Activated CD8-positive, alpha-beta memory T cell treated with anti-CD3 and anti-CD28 coated beads for 4 hours (primary cell): Measurements from ENCODE around the gene NEK6.
A peak's percentile ranks its signal among the peaks of the same experiment; 100 is the strongest.

Source experiments
- DNase-seq, 2 donors: peaks; one replicate each; pipeline ENCODE4 v3.0.0-alpha.2; 2020; ENCODE audit warnings: low read depth in 2 of 2

The NEK6 gene

DNA sequence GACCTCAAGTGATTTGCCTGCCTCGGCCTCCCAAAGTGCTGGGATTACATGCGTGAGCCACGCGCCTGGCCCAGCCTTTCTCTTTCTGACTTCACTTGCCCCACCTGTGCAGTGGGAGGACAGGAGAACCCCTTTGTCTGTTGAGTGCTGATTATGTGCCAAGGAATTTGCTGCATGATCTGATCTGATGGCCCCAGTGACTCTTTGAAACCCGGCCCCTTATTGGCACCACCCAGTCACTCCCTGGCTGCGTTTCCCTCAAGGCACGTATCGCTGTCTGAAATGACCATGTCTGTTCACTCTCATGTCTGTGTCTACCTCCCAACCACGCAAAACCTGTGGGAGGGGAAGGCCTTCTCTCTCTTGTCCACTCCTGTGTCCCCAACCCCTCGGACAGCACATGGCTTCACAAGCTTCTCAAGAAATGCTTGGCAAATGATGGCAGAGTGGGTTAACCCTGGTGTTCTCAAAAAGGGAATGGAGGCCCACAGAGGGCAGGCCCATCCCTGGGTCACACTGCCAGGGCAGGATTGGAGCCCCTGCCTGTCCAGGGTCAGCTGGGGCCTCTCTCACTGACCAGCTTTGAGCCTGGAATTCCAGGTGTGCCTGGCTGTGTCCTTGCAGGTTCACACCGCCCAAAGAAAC lies 21.9 kb downstream of the NEK6 start:
- no peak for DNase-seq

DNA sequence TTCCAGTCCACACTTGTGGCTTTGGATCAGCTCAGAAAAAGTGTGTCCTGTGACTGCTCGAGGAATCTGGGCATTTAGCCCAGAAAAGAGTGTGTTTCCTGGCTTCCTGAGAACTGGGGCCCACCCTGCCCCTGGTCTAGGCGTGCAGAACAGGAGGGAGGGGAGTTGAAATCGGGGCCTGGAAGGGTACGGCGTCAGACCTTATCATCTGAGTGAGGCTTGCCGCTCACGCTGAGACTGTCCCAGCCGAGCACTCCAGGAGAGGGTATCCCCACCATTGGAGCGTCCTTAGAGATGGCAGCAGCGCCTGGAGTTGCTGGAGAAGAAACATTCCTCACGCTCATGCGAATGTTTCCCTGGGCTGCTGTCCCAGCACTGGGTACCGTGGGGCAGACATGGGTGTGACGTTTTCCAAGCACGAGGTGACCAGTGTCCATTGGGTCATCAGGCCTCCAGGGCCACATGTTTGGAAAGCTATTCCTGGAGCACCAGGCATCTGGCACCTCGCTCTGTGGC lies 22.5 kb downstream of the NEK6 start:
- no peak for DNase-seq

DNA sequence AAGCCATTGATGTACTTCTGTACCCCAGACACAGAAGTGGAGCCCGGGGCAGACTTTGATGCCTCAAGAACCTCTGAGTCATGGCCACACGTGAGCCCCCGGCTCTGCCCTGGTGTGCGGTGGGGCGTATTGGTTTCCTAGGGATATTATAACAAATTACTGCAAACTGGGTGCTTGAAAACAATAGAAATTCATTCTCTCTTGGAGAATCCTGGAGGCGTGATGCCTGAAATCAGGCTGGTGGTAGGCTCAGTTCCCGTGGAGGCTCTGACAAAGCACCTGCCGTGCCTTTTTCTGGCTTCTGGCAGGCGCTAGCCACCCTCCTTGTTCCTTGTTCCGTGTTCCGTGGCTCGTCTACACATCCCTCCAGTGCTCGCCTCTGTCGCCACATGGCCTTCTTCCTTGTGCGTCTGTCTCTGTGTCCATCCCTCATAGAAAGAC lies 24.2 kb downstream of the NEK6 start:
- DNase-seq, result no peak

DNA sequence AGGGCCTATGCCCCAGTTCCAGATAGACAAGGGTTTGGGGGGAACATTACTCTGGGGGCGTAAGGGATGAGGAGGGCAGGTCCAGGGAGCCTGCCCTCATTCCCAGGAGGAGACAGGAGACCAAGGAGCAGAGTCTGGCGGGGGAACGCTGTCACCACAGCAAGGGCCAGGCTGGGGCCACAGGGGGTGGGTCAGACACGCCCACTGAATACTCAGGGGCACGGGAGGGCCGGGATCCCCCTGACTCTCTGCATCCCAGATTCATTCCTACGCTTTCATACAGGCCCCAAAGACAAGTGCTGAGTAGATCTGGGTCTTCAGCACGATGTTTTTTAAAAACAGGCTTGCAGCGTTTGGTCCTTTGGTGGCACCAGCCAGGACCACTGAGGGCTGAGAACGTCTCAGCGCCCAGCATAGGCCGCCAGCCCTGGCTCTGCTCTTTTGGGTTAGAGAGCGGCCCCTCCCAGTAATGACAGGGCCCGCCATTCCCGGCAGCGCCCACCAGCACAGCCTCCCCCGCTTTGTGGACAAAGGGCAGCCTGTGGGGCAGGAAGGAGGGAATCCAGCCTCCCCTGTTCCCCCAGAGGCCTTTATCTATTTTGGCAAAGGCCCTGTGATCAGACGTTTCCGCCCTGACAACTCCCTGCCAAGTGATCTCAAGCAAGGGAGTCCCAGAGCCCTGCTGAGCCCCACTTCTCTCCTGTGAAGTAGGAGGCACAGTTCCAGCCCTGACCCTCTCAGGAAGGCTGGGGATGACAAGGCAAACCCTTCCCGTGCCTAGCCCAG lies 24.9 kb downstream of the NEK6 start:
- no peak for DNase-seq

DNA sequence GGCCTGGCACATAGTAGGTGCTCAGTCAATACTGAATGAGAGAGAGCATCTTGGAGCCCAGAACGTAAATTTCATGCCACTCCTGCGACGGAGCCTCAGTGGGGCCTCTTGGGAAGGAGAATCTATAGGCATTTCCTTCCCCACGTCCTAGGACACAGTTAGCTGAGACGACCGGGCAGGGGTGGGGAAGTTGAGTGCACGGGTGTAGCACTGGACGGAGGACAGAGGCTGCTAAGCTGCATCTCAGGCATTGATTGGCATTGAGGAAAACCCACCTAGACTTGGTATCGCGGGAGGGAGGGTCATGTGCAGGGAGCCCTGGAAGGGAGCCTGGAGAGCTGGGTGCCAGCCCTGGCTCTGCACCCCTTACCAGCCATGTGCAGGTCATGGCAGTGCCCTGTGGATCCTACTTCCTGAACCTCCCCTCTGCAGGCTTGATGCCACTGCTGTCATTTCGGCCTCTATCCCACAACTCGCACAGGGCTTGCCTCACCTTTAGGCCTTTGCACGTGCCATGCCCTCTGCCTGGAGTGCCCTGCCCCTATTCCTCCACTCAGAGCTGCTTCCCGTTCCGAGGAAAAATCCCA lies 25.6 kb downstream of the NEK6 start:
- DNase-seq, result no peak

DNA sequence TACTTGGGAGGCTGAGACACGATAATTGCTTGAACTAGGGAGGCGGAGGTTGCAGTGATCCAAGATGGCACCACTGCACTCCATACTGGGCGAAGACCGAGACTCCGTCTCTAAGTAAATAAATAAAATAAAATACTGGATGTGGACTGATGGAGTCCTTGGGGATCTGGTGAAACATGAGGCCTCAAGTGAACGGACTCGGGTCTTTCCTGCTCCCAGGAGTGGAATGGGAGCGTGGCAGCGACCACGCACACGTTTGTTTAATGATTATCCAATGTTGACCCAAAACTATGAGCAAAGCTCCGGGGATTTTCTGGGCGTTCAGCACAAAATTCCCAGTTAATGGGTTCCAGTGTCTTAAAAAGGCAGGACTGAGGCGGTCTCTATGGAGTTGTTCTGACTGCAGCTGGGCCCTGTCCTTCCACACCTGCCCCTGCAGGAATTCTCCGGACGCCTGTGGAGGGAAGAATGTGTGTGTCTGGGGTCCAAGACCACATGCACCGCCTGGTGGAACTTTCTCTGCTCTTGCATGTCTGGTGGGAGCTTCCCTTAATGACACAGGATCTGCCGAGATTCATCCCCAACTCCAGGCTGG lies 26.6 kb downstream of the NEK6 start:
- no peak for DNase-seq

DNA sequence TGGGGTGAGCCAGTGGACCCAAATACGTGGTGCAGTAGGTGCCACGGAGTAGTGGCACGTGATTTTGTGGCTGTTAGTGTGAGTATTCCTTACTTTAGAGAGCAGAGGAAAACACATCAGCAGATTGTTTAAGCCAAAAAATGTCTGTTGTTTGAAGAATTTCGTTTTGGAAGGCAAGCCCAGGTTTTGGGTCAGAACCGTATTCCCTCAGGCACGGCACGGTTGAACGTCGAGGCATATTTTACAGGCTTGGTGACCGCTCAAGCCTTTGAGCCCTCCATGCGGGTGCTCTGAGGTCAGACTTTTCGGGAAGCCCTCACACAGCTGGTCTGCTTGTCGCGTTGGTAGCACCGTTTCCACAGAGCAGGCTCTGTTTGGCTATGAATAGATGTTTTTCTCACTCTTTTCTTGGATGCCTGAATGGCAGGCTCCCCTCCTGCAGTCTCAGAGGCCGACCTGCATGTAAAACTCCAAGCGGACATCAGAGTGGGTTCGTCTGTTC lies 27.2 kb downstream of the NEK6 start:
- no peak for DNase-seq

DNA sequence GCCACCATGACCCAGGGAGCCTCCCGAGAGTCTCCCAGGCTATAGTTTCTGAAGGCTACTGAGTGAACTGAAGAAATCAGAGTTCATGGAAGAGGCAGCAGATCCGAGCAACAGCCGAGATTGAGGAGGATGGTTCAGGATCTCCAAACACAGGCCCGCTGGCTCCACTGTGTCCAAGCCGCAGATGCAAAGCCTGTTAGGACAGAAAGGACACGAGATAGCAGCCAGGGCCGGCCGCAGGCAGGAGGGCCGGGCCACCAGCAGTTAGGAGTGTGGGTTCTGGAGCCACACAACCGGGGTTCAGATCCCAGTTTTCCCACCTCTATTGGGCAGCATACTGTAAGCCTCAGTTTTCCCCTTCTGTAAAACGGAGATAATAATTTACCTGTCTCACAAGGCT lies 27.7 kb downstream of the NEK6 start:
- no peak for DNase-seq

DNA sequence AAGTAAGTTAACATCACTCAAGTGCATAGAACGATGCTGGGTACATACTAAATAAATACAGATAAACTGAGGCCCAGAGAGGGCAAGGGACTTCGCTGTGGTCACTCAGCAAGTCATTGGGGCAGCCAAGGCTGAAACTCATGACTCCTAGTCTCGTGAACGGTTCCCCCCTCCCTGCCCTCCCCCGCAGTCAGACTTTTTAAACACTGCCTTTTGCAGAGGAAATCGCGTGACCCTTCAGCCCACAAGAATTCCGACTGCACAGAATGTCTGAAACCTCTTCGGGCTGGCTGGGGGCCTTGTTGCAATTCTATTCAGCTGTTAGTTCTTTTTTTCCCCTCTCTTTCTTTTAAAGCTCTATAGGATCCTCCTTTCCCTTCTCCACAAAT lies 28.1 kb downstream of the NEK6 start:
- peak; percentile 18 to 29 for DNase-seq

DNA sequence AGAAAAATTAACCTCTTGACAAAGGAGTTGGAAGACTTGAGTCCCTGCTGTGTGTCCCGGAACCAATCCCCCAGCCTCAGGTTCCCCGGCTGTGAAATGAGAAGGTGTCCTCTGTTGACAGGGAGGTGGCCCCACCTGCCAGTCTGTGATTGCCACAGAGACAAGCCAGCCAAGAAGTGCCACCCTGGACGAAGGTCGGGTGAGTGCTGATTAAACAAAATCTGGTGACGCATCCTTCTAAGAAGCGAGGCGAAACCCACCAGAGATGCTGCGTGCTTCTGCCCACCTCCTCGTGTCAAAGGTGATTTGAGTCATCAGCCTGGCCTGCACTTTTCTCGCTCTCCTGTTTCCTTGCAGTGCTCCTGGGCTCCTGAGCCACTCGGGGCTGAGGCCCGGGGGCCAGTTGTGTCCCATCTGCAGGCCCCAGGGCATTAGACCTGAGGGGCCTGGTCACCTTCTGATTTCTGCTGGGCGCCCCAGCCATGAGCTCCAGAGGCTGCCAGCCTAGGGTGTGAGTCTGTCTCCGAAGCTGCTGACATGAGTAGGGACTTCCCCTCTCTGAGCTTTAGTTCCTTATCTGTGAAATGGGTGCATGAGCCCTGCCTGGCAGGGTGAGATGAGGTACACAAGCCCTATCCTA lies 28.7 kb downstream of the NEK6 start:
- DNase-seq, result peak; percentile 16 to 54

DNA sequence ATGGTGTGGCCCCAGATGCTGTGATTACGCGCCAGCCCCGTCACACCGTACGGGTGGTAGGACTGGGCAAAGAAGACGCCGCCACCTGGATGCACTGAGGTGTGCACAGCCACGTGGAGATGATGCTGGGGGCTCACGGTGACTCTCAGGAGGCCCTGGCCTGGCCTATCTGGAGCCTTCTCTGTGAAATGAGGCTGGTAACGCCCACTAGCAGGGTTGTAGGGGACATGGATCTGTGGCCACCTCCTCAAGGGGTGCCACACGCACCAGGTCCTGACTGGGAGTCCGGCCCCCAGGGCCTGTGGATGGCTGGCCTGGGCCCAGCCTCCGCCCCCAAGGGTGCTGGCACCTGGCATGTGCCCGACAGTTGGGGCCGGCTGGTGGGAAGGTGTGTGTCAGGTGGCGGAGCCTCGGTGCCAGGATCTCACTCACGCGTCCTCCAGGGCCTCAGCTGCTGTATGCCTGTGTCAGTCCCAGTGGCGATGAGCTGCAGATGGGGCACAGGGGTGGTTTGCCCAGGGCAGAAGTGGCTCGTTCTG lies 32.4 kb downstream of the NEK6 start:
- no peak for DNase-seq

DNA sequence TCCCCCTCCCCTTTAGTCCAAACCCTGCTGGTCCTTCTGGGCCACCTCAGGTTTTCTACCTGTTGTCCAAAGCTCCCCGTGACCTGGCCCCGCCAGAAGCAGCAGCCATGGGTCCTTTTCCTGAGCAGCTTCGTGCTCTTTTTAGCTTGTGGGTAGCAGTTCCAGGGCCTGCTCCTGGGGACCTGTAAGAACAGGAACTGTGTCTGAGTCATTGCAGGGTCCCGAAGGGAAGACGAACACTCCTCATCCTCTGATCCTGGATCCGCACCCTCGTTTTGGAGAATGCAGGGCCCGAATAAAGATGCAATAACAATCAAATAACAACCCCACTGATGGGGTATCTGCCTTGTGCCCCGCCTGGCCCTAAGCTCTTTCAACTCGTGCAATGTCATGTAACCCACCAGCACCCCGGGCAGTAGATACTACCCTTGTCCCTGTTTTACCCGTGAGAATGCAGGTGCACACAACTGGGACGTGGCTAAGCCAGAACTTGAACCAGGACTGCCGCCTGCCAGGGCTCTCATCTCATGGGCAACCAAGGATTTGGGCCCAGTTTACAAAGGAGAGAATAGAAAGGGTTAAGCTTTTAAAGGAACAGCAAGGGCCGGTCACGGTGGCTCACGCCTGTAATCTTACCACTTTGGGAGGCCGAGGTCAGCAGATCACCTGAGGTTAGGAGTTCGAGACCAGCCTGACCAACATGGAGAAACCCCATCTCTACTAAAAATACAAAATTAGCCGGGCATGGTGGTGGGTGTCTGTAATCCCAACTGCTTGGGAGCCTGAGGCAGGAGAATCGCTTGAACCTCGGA lies 33.2 kb downstream of the NEK6 start:
- no peak for DNase-seq

DNA sequence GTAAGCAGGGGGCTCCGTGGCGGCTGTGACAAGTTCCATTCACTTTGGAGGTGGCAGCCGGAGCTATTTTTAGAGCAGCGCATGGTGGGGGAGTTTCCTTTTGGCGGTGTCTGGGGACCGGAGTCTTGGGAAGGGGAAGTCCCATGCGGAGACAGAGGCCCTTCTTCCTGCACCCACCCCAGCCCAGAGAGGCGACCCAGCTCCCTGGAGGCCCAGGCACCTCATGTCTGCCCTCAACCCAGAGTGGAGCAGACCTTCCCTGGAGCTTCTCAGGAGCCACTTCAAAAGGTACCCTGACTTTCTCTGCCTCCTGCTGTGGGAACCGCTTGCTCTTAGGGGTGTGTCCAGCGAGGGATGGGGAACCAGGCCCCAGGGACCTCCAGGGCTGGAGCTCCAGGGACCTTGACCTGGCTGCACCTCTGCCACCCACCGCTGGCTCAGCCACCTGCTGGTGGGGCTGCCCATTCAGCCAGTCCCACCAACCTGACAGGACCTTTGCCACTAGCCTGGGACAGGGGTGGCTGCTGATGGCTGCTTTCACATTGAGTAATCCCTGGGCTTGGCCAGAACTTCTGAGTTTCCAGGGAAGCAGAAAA lies 34.1 kb downstream of the NEK6 start:
- peak in 1 of 2 donors; percentile 17 for DNase-seq

DNA sequence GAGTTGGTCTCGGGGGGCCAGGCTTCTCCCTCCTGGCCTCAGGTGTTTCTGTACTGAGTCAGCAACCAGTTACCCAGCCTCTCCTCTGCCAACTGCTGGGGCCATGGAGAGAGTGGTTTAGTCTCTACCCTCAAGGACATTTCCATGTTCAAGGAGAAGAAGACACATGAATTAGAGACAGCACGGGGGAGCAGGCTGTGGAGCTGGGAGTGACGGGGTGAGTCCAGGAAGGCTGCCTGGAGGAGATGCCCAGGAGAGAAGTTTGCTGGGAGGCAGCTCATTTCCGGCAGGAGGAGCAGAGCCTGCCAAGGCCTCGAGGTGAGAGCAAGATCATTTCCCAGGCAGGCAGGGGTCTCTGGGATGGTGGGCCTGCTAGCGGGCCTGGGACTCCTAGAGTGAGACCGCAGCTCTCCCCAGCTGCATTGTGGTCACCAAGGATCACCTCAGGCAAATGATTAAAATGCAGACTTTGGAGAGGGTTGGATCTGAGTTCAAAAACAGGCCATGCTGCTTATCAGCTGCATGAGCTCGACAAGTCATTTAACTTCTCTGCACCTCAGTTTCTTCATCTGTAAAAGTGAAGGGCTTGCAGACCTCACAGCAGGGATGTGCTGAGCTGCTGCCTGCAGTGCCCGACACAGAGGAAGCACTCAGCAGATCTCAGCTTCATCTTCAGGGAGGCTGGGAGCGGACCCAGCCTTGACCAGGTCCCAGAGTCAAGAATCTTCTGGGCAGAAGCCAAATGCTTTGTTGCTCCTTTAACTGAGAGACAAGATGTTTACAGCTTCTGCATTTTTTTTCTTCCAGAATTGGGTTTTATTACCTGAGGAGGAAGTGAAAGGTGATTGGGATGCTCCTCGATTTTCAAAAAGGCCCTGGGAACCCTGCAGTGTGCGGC lies 35.2 kb downstream of the NEK6 start:
- no peak for DNase-seq

DNA sequence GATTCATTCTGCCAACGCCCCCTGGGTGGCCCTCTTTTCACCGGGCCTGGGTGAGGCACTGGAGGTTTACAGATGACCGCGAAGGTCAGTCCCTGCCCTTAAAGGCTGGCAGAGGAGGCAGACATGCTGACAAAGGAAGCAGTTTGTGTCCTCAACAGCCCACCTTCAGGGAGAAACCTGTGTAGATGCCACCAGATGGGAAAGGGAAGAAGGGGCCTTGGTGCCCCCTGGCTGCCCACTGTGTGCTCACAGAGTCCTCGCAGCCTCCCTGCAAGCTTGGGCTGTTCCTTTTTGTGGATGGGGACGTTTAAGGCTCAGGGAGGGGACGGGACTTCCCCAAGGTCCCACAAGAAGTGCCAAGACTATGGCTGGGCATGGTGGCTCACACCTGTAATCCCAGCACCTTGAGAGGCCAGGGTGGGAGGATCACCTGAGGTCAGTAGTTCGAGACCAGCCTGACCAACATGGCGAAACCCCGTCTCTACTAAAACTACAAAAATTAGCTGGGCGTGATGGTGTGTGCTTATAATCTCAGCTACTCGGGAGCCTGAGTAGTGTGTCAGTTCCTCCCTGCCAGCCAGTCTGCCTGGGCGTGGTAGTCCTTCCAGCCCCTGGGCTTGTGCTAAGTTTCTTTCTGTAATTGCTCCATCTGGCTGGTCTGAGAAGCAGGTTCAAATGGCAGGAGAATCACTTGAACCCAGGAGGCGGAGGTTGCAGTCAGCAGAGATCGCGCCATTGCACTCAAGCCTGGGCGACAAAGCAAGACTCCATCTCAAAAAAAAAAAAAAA lies 36.2 kb downstream of the NEK6 start:
- no peak for DNase-seq

DNA sequence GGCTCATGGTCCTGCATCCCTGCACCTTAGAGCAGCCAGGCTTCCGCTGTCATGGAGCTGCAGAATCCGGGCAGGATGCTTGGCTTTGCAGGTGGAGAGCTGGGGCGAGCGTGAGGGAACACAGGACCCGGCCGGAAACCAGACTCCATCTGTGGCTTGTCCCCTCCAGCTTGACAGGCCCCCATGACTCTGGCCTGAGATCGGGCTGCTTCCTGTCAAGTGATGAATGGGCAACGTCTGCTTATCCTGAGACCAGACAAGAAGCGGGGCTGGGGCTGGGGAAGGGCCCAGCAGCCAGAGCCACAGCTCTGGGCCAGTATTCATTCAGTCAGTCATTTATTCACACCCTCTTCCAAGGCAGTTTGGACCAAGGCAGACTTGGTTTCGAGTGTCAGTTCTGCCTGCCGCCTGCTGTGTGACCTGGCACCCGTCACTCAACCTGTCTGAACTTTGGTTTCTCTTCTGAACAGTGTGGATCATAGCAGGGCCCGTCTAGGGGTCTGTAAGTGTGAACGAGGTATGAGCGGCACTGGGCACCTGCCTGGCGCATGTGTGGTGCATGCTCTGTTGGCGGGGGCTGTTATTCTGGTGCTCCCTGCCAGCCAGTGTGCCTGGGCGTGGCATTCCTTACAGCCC lies 37.5 kb downstream of the NEK6 start:
- no peak for DNase-seq

DNA sequence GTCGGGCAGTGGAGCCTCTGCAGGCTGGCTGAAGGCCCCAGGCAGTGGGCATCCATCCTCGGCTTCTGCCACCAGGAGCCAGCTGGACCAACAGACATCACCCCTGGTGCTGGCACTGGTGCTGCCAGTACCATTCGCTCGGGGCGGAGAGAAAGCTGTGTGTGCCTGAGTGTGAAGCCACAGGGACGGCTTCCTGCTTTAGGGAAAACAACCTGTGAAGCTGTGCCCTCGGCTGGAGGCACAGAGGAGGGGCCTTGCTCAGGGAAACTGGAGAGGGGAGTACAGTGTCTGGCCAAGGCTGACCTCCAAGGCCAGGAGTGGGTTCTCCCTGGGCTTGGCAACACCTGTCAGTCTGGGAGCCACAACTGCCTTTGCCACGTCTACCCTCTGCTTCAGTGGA lies 38.3 kb downstream of the NEK6 start:
- DNase-seq, result no peak
